SH-SY5Y (cell line): ENCODE results near the gene GMPPB.

Experiments used
- GATA2 ChIP-seq: IDR thresholded peaks from 2 replicates; pipeline ENCODE4 v1.6.1; 2011; ENCODE audit warnings: mild to moderate bottlenecking, low read depth, low read length
- GATA3 ChIP-seq: IDR thresholded peaks from 2 replicates; pipeline ENCODE4 v1.6.1; 2011; ENCODE audit warnings: low read depth, mild to moderate bottlenecking, low read length, moderate library complexity

The GMPPB gene

DNA sequence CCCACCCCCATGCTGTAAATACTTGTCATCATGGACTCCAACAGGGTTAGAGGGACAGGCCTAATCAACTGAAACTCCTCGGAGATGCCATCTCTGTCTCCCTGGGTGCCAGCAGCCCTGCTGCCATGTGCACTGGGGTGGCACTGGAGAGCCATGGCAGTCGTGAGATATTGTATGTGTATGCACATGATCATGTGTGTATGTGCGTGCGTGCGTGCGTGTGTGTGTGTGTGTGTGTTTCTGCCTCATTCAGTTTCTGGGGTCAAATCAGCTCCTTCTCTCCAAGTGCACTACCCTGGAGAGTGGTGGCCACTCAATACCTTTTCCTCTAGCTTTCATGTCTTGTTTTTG lies 52.8 kb downstream of the GMPPB start:
- no peak for TF ChIP-seq GATA3
- TF ChIP-seq GATA2 = no peak
